Activated CD4-positive, alpha-beta T cell treated with anti-CD3 and anti-CD28 coated beads, Interleukin-2, amount 50 U/mL, for 24 hours (primary cell): ENCODE data around the gene QRICH1.
"Not testable (repeated sequence)": the region's sequence is repeated elsewhere in the genome, so short reads cannot be mapped to it uniquely, and the experiment has no call there.

Experiments
- DNase-seq, 2 donors: peaks; one replicate each; pipeline ENCODE4 v3.0.0-alpha.2; 2020; ENCODE audit warnings: low read depth in 1 of 2, low spot score in 1 of 2

The QRICH1 gene

DNA sequence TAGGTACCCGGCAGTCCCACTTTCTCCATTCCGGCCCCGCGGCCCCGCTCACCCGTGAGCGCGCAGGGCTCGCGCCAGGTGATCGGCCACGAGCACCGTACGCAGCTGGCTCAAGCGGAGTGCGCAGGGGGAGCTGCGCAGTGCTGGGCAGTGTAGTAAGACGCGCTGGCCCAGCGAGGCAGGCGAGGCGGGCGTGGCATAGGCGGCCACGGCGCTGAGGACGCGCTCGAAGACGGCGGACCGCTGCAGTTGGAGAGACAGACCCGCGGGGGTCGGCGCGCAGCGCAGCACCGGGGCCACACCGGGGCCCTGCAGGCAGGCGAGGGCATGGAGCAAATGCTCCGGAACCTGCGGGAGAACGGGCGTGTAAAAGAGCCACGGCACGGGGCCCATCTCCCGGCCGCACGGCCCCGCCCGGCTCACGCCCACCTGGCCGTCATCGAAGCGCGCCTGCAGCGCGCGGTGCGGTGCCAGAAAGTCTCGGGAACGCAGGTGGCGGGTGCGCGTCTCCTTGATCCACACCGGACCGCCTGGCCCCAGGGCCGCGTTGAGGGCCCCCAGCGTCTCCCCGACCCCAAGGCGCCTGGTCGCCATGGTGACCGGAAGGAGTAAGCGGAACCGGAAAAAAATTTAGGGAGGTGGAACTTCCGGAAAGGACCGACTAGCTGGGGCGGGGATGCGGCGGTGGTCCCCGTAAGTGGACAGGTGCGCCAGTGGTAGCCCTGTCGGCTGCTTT, 75.7 kb downstream of the QRICH1 start, which contains the start of gene DALRD3:
DALRD3 (minus strand) TSS at position 610 of the 736 bp plus-strand sequence; CDS start at position 594, 16 bp downstream.
- peak; percentile 41 to 57 for DNase-seq

DNA sequence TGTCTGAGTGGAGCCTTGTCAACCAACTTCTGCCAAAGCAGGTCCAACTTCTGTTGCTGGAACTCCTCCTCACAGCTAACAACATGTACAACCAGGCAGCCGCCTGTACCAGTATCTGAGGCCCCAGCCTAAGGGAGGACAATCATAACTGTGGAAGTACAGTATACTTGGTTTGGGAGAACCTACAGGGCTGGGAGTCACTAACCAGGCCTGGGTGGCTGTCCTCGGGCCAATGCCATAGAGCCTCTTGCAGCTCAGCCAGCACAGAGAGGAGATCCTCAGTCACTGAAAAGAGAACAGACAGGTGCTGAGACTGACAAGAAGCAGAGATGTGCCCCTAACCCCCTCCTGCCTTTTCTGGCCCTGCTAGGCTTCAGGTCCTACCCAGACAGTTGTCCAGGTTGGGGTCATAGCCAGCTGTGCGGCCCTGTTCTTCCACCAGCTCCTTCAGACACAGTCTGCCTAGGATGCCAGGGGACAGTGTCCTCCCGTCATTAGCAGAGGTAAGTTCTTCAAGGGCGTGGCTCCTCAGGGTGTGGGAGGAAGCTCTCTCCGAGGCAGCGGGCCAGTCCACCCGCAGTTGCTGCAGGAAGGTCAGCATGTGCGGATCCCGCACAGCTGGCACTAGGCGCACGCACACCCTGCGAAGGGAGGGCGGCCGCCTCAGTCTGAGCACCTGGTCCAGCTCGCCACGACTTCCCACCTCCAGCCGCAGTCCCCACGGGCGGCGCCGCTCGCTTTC, 76.5 kb downstream of the QRICH1 start:
- DNase-seq, result no peak

DNA sequence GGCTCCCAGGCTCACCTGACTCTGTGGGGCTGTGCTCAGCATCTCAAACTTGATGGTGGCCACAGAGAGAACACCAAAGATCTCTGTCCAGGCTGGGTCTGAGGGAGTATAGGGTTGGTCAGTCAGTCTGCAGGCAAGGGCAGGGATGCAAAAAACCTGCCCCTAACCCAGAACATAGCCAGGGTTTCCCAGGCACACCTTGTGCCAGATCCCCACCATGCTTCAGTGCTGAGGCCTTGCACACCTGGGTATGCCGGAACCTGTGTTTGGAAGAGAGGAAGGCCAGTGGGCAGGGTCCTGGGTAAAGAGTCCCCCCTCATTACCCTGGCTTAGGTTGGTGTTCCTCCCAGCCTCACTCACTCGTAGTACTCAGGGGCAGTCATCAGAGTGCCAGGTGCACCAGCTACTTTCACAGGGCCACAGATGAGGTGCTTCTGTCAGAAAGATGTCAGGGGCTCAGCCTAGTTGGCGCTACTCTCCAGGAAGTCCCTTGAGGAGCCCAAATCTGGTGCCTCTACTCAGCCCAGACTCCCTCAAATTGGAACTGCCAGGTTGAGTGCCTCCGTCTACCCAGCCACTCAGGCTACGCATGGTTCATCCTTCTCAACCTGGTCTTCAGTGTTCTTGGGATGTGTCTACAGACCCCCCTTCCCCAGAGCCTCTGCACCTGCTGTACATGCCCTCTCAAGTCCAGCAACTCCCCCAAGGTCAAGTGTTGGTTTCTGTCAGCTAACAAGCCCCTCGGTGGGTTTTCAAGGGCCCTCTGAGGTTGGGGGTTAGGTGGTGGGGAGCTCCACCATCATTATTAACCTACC, 77.2 kb downstream of the QRICH1 start:
- DNase-seq, result no peak

DNA sequence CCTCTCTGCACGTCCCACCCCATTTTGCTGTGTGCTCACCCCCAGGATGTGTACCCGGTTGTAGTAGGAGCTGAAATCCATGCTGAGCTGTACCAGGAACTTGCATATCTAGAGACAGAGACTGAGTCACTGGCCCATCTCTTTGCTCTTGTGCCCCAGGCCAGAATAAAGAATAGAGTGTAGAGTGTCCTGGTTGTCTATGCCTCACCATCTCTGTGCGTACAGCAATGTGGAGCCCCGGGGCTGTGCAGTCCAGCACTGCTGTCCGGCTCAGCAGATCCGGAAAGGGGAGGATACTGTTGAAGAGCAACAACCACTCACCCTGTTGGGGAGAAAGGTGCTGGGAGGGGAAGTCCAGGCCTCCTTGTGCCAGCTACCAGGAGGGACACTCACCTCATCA, 78.1 kb downstream of the QRICH1 start:
- DNase-seq, result no peak

DNA sequence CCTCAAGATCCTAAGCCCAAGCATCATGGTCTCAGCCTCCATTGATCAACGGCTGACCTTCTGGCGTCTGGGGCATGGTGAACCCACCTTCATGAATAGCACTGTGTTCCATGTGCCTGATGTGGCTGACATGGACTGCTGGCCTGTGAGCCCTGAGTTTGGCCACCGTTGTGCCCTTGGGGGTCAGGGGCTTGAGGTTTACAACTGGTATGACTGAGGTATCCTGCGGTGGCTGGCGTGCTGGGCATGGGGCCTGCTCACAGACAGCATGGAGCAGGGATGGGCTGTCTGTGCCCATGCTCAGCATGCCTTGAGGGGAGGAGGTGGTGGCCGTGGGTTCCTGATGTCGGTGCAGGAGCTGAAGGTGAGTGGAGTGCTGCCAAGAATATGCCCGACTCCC, 78.8 kb downstream of the QRICH1 start:
- no peak for DNase-seq

- DNase-seq, result no peak
Measured at GRCh38 chr3:49013738-49014660, 79.9 kb downstream of the QRICH1 start.

GRCh38 chr3:49013113-49013737, 80.6 kb downstream of the QRICH1 start:
- DNase-seq, result no peak

DNA sequence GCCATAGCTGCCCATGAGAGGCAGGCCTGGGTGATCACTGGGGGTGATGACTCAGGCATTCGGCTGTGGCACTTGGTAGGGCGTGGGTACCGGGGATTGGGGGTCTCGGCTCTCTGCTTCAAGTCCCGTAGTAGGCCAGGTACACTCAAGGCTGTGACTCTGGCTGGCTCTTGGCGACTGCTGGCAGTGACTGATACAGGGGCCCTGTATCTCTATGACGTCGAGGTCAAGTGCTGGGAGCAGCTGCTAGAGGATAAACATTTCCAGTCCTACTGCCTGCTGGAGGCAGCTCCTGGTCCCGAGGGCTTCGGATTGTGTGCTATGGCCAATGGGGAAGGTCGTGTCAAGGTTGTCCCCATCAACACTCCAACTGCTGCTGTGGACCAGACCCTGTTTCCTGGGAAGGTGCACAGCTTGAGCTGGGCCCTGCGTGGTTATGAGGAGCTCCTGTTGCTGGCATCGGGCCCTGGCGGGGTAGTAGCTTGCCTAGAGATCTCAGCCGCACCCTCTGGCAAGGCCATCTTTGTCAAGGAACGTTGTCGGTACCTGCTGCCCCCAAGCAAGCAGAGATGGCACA, 81.3 kb downstream of the QRICH1 start:
- no peak for DNase-seq

DNA sequence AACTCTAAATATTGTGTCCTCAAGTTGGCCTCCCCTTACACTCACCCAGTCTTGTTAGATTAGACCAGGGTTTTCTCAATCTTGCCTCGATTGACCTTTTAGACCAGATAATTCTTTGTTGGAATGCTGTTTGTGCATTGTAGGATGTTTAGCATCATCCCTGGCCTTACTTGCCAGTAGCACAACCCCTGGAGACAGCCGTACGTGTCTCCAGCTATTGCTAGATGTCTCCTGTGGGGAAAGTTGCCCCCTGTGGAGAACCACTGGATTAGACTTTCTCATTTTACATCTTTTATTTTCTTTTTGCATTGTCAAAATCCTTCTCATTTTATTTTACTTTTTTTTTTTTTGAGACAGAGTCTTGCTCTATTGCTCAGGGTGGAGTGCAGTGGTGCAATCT, 84.5 kb downstream of the QRICH1 start:
- no peak for DNase-seq

- not testable (repeated sequence) for DNase-seq
Measured at GRCh38 chr3:49008627-49009026, 85.2 kb downstream of the QRICH1 start.

GRCh38 chr3:49007771-49008528, 85.9 kb downstream of the QRICH1 start:
- peak; percentile 69 to 82 for DNase-seq

DNA sequence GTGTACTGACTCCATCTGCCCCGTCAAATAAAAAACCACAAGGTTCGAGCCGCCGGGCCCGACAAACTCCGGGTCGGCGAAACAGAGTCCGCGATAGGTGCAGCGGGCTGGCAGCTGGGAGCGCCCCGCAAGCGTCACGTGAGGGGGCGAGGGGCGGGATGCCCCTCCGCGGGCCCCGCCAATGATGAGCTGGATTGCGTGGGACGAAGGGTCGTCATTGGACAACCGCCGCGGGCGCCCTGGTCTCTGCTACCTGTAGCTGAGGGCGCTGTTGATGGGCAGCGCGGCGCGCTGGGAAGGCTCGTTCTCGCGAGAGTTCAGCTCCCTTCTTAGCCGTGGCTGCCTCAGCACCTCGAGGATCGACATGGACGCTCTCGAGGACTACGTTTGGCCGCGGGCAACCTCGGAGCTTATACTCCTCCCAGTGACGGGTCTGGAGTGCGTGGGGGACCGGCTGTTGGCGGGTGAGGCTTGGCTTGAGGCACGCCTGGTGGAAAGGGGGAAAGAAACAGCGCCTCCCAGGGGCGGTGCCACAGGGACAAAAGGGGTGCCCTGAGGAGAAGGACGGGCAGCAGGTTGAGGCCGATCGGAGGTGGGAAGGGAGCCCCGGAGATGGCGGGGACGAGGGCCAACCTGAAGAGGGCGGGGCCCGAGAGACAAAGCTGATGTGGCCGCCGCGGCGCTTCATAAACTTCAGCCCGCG, 86.7 kb downstream of the QRICH1 start, which contains the start of gene WDR6:
WDR6 (plus strand) TSS at position 324 of the 703 bp plus-strand sequence; CDS start at position 365, 41 bp downstream.
- peak; percentile 93 to 97 for DNase-seq

GRCh38 chr3:49006408-49007067, 87.3 kb downstream of the QRICH1 start:
- no peak for DNase-seq

GRCh38 chr3:49005998-49006397, 87.9 kb downstream of the QRICH1 start:
- no peak for DNase-seq

DNA sequence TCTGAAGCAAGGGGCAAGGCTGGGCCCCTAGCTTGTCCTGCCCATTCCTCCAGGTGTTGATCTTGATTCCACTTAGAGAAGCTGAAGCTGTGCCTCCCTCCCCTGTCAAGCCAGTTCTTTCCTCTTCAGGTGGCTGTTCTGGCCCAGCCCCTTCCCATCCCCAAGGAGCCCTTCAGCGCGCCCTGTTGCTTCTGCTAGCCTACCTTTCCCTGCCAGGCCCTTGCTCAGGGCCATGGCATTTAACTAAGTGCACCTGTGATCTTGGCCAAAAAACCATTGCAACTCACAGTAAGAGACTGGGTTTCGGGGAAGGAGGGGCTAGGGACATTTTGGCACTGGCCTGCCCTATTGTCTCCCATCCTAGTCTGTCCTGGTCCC, 88.6 kb downstream of the QRICH1 start:
- DNase-seq, result no peak

GRCh38 chr3:49004352-49005302, 89.2 kb downstream of the QRICH1 start:
- DNase-seq, result no peak

GRCh38 chr3:49001155-49001554, 92.7 kb downstream of the QRICH1 start:
- no peak for DNase-seq
